Uterus (tissue), 2 donors: ENCODE measurements around the gene SCG5.

Source experiments
- POLR2A ChIP-seq, 2 donors: fragments of 450-650 bp; IDR thresholded peaks; one replicate each; pipeline ENCODE4 v1.6.1; 2016; ENCODE audit warnings: antibody characterized with exemption in 2 of 2, mild to moderate bottlenecking in 1 of 2, moderate library complexity in 1 of 2
- TF ChIP-seq, protein P1 (sequence below), 4 experiments: fragments of 200-600 bp in 2 of 4; fragments of 450-650 bp in 2 of 4; sonication (generic) in 2 of 4; IDR thresholded peaks; one replicate each; pipeline ENCODE4 v1.5.1; 2016 to 2019; ENCODE audit warnings: antibody characterized with exemption in 4 of 4, mild to moderate bottlenecking in 2 of 4, moderate library complexity in 1 of 4

DNA sequence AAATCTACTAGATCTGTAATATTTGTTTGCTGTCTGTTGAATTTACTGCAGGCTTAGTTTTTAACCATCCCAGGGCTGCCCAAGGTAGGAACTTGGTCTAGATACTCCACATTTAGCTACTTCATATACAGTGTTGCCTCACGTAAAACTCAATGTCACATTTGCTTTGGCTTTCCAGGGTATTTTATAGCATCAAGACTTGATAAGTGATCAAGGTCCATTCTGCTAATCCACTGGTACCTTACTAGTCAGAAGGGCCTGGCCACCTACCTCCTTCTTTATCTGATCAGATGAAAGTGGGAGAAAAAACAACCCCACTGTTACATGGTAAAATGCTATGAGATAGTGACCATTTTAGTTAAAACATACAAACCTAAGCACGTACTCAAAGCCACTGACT is 50.8 kb downstream of the SCG5 start:
- TF ChIP-seq, protein P1, sequence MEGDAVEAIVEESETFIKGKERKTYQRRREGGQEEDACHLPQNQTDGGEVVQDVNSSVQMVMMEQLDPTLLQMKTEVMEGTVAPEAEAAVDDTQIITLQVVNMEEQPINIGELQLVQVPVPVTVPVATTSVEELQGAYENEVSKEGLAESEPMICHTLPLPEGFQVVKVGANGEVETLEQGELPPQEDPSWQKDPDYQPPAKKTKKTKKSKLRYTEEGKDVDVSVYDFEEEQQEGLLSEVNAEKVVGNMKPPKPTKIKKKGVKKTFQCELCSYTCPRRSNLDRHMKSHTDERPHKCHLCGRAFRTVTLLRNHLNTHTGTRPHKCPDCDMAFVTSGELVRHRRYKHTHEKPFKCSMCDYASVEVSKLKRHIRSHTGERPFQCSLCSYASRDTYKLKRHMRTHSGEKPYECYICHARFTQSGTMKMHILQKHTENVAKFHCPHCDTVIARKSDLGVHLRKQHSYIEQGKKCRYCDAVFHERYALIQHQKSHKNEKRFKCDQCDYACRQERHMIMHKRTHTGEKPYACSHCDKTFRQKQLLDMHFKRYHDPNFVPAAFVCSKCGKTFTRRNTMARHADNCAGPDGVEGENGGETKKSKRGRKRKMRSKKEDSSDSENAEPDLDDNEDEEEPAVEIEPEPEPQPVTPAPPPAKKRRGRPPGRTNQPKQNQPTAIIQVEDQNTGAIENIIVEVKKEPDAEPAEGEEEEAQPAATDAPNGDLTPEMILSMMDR (IDR thresholded peaks at IDR 0.05), result no peak
- TF ChIP-seq POLR2A (IDR thresholded peaks at IDR 0.05), result no peak
